ENCODE data around the gene ZNF586.

- TF ChIP-seq CTCF (IDR thresholded peaks at IDR 0.05; ENCODE audit: low read depth, low read length, poor library complexity, severe bottlenecking) (no peak), EZH2phosphoT487 (IDR thresholded peaks at IDR 0.05; ENCODE audit: borderline replicate concordance, low read length) (no peak)
These were observed 9.9 kb downstream of the ZNF586 start for GRCh38 chr19:57779220-57779845.

All from DOHH2 (cell line).